Activated CD8-positive, alpha-beta memory T cell treated with anti-CD3 and anti-CD28 coated beads, Interleukin-2, amount 50 U/mL, for 24 hours (primary cell): ENCODE results near the gene ATP2B1.
"Not testable (repeated sequence)": the region's sequence is repeated elsewhere in the genome, so short reads cannot be mapped to it uniquely, and the experiment has no call there.

Experiments used
- DNase-seq: peaks from one replicate; pipeline ENCODE4 v3.0.0-alpha.2; 2020; ENCODE audit errors: extremely low read depth

Gene ATP2B1

DNA sequence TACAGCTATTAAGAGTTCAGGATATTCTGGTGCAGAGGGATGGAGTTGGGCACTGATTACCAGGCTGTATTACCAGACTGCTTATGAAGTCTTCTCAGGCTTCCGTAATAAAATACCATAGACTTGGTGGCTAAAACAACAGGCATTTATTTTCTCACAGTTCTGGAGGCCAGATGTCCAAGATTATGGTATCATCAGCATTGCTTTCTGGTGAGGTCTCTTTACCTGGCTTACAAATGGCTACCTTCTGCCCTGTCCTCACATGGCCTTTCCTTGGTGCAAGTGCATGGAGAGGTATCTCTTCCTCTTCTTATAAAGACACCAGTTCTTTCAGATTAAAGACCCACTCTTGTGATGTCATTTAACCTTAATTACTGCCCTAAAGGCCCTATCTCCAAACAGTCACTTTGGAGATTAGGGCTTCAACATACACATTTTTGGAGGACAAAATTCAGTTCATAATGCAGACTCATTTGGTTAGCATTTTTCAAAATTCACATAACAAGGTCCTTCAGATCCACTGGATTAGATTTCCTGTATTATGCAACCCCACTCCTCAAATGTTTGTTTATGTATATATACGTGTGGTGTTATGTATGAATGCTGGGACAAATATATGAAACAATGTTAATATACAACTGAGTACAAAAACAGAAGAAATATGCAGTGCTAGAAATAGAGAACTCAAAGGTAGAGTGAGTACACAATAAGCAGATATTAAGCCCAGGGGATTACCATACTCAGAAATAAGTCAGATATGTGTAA lies 9.3 kb upstream of the ATP2B1 start:
- DNase-seq, result no peak

- no peak for DNase-seq
These were observed 4.1 kb upstream of the ATP2B1 start for GRCh38 chr12:89712706-89713105.

DNA sequence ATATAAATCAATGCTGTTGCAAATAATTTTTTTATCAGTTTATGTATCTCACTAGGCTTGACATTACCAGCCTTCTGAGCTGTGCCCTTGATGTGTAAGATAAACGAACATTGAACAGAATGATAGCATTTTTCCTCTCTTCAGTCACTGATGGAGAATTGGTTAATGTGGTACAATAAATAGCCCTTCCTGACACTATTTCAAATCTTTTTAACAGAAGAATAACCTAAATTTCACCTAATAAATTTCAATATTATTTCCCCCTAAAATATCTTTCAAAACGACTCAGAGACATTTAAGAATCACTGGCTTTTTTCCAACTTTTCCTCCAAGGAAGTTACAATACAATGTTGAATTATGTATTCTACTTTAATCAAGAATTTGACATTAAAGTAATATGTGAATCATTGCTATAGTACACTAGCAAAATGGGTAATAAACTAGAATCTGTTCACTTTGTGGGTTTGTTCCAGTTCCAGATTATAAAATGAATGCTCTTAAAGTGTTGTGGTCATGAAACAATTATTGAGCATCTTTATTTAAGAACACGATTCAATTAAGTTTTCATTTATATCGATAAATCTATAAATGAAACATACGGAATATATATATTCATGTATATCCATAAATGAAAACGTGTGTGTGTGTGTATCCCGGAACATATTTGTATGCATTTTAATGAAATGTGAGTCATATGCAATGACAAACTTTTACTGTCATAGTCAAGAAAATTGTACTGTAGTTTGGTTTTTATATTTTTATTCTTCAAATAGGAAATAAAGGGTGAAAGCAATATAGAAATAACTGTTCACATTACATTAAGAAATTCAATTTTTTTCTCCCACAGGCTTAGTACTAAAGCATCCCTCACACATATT lies 2.5 kb upstream of the ATP2B1 start:
- no peak for DNase-seq

- peak; percentile 6 for DNase-seq
These were observed 1.6 kb upstream of the ATP2B1 start for GRCh38 chr12:89709995-89710872.

- DNase-seq, result peak; percentile 99
These were observed 738 bp upstream of the ATP2B1 start for GRCh38 chr12:89709157-89709994.

- DNase-seq, result no peak
These were observed 704 bp downstream of the ATP2B1 start for GRCh38 chr12:89707703-89708564.

- DNase-seq, result no peak
These were observed 1.5 kb downstream of the ATP2B1 start for GRCh38 chr12:89706986-89707702.

- DNase-seq, result no peak
These were observed 2.1 kb downstream of the ATP2B1 start for GRCh38 chr12:89706551-89706950.

- no peak for DNase-seq
These were observed 4.2 kb downstream of the ATP2B1 start for GRCh38 chr12:89704457-89704856.

DNA sequence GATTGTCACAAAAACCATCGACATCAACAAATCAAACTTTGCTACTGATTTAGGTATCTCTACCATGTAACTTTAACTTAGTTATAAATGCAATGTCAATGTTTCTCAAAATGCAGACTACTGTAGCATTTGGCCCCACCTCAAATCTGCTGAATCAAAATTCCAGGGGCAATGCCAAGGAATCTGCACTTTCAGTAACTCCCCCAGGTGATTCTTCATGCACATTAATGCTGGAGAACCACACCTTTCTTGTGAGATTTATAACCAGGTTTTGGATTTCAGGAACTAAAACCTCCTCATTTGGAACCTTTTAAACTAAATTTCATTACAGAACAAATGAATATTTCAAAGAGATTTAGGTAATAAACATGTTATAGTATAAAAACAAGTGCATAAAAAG lies 4.9 kb downstream of the ATP2B1 start:
- DNase-seq, result no peak

GRCh38 chr12:89702503-89702902 lies 6.1 kb downstream of the ATP2B1 start:
- no peak for DNase-seq

DNA sequence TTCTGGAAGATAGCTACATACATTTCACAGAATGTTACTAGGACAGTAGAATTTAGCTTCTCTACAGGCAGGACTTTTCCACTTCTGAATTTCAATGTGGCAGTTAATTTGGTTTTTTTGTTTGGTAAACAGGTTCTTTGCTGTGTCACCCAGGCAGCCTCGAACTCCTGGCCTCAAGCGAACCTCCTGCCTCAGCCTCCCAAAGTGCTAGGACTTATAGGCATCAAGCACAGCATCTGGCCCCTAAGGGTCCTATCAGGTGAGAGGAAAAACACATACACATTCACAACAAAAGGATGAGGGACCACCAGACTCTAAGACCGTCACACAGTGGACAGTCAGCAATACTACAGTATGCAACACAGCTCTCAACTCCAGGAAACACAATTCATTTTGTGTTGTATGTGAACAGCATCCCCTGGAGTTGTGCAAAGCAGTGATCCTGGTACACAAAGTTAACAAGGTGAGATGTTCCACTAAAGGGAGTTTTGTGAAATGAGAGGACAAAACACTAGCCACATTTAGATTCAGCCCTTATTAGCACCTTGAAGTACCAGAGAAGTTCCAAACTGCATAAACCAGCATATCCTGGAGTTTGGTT lies 6.9 kb downstream of the ATP2B1 start:
- no peak for DNase-seq

- no peak for DNase-seq
These were observed 8.3 kb downstream of the ATP2B1 start for GRCh38 chr12:89700191-89700810.

DNA sequence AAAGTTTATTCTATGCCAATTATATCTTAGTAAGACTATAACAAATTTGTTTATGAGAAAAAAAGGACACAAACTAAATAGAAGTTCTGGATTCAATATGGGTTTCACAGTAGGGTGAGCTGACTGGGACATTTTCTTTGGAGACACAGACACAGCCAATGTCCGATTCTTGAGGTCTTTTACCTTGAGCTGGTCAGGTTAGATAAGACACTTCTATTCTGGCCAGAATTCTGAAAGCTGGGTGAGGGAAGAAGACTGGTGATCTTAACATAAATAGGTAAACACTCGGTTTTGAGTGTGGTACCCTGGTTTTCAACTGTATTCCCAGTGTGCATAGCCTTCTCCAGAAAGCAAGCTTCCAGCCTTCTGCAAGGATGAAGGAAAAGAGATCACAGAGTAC lies 10.0 kb downstream of the ATP2B1 start:
- no peak for DNase-seq

DNA sequence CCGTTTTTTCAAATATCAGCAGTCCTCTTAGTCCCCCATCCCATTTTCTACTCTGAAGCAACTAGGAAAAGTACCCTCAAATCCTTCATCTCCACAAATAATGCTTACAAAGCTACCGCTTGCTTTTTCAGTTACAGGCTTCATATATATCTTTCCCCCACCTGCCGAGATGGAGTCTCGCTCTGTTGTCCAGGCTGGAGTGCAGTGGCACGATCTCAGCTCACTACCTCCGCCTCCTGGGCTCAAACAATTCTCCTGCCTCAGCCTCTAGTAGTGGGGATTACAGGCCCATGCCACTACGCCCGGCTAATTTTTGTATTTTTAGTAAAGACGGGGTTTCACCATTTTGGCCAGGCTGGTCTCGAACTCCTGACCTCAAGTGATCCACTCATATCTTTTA lies 10.9 kb downstream of the ATP2B1 start:
- not testable (repeated sequence) for DNase-seq

DNA sequence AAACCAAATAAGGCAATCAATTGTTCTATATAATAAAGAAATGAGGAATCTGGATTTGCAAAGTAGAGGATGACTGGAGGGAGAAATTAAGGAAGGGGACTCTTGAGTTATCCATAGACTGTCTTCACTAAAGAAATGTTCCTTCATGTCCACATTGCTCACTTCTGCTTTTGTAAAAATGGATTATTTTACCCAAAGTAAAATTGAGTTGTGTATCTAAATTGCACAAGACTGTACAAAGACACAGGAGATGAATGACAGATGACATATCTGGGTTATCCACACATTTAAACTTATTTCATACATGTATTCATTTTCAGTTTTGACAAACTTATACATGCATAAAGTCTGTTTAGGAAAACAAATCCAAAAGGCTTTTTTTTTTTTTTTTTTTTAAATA lies 11.3 kb downstream of the ATP2B1 start:
- DNase-seq, result no peak

- no peak for DNase-seq
These were observed 12.8 kb downstream of the ATP2B1 start for GRCh38 chr12:89695830-89696229.

DNA sequence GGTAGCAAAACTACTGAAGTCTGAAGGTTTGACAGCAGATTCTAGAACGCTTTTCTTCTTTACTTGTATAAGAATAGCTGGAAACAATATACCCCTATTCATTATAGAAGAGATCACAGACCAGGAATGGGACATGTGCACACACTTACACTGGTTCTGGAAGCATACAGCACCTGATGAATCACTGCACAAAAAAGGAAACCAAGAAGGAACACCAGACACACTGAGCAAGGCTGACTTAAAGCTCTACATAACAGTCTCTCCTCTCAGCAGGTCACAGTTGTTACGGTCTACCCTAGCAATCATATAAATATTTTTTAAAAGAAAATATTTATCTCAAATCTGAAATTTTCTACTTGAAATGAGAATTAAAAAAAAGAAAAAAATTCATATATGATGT lies 13.5 kb downstream of the ATP2B1 start:
- DNase-seq, result no peak

- no peak for DNase-seq
These were observed 14.1 kb downstream of the ATP2B1 start for GRCh38 chr12:89694542-89694941.
